HG03103 (cell line): Measurements from ENCODE around the gene CNTNAP2.

Experiments used
- ATAC-seq: cut with Tn5 transposase; IDR thresholded peaks from one replicate; pipeline ENCODE4 v1.9.1; 2021; ENCODE audit warnings: low read depth; ENCODE audit not compliant: unreplicated experiment

CNTNAP2 gene

GRCh38 chr7:148084138-148084537, 1967.5 kb downstream of the CNTNAP2 start:
- ATAC-seq = no peak

GRCh38 chr7:148091882-148092281, 1975.3 kb downstream of the CNTNAP2 start:
- no peak for ATAC-seq

- no peak for ATAC-seq
Observed at GRCh38 chr7:148093375-148094166, 1977.0 kb downstream of the CNTNAP2 start.

- ATAC-seq = no peak
Observed at GRCh38 chr7:148095066-148095465, 1978.5 kb downstream of the CNTNAP2 start.

- no peak for ATAC-seq
Observed at GRCh38 chr7:148104136-148104716, 1987.6 kb downstream of the CNTNAP2 start.

- no peak for ATAC-seq
Observed at GRCh38 chr7:148104924-148105323, 1988.3 kb downstream of the CNTNAP2 start.

- no peak for ATAC-seq
Observed at GRCh38 chr7:148105853-148106252, 1989.3 kb downstream of the CNTNAP2 start.

GRCh38 chr7:148107443-148108127, 1991.0 kb downstream of the CNTNAP2 start:
- ATAC-seq = no peak

GRCh38 chr7:148108381-148108780, 1991.8 kb downstream of the CNTNAP2 start:
- ATAC-seq = no peak

- ATAC-seq = no peak
Observed at GRCh38 chr7:148110097-148110868, 1993.7 kb downstream of the CNTNAP2 start.

- no peak for ATAC-seq
Observed at GRCh38 chr7:148114804-148115203, 1998.2 kb downstream of the CNTNAP2 start.

GRCh38 chr7:148115308-148115707, 1998.7 kb downstream of the CNTNAP2 start:
- ATAC-seq = no peak

GRCh38 chr7:148116195-148116594, 1999.6 kb downstream of the CNTNAP2 start:
- peak; percentile 46 for ATAC-seq

- ATAC-seq = no peak
Observed at GRCh38 chr7:148116829-148117403, 2000.3 kb downstream of the CNTNAP2 start.

GRCh38 chr7:148118371-148118770, 2001.8 kb downstream of the CNTNAP2 start:
- ATAC-seq = no peak

GRCh38 chr7:148121401-148121800, 2004.8 kb downstream of the CNTNAP2 start:
- no peak for ATAC-seq

GRCh38 chr7:148121847-148122246, 2005.2 kb downstream of the CNTNAP2 start:
- ATAC-seq = no peak

GRCh38 chr7:148124477-148124876, 2007.9 kb downstream of the CNTNAP2 start:
- ATAC-seq = no peak

GRCh38 chr7:148127374-148127773, 2010.8 kb downstream of the CNTNAP2 start:
- ATAC-seq = no peak

- ATAC-seq = no peak
Observed at GRCh38 chr7:148129023-148129422, 2012.4 kb downstream of the CNTNAP2 start.
